ENCODE results near the gene NONO.

DNA sequence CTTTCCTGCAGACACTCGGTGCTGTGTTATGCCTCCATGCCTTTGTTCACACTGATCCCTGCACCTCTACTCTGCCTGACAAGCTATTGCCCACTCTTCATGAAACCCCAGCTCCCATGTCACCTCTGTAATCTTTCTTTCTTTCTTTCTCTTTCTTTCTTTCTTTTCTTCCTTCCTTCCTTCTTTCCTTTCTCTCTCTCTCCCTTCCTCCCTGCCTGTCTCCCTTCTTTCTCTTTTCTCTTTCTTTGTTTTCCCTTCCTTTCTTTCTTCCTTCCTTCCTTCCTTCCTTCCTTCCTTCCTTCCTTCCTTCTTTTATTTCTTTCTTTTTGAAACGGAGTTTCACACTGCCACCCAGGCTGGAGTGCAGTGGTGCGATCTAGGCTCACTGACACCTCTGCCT lies 48.0 kb upstream of the NONO start:
- TF ChIP-seq, protein P1, sequence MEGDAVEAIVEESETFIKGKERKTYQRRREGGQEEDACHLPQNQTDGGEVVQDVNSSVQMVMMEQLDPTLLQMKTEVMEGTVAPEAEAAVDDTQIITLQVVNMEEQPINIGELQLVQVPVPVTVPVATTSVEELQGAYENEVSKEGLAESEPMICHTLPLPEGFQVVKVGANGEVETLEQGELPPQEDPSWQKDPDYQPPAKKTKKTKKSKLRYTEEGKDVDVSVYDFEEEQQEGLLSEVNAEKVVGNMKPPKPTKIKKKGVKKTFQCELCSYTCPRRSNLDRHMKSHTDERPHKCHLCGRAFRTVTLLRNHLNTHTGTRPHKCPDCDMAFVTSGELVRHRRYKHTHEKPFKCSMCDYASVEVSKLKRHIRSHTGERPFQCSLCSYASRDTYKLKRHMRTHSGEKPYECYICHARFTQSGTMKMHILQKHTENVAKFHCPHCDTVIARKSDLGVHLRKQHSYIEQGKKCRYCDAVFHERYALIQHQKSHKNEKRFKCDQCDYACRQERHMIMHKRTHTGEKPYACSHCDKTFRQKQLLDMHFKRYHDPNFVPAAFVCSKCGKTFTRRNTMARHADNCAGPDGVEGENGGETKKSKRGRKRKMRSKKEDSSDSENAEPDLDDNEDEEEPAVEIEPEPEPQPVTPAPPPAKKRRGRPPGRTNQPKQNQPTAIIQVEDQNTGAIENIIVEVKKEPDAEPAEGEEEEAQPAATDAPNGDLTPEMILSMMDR (IDR thresholded peaks at IDR 0.05): no peak
- TF ChIP-seq EP300 (IDR thresholded peaks at IDR 0.05): no peak
